ENCODE data around the gene CARD9.
"Not testable (repeated sequence)": the region's sequence is repeated elsewhere in the genome, so short reads cannot be mapped to it uniquely, and the experiment has no call there.

Gene CARD9, protein sequence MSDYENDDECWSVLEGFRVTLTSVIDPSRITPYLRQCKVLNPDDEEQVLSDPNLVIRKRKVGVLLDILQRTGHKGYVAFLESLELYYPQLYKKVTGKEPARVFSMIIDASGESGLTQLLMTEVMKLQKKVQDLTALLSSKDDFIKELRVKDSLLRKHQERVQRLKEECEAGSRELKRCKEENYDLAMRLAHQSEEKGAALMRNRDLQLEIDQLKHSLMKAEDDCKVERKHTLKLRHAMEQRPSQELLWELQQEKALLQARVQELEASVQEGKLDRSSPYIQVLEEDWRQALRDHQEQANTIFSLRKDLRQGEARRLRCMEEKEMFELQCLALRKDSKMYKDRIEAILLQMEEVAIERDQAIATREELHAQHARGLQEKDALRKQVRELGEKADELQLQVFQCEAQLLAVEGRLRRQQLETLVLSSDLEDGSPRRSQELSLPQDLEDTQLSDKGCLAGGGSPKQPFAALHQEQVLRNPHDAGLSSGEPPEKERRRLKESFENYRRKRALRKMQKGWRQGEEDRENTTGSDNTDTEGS

DNA sequence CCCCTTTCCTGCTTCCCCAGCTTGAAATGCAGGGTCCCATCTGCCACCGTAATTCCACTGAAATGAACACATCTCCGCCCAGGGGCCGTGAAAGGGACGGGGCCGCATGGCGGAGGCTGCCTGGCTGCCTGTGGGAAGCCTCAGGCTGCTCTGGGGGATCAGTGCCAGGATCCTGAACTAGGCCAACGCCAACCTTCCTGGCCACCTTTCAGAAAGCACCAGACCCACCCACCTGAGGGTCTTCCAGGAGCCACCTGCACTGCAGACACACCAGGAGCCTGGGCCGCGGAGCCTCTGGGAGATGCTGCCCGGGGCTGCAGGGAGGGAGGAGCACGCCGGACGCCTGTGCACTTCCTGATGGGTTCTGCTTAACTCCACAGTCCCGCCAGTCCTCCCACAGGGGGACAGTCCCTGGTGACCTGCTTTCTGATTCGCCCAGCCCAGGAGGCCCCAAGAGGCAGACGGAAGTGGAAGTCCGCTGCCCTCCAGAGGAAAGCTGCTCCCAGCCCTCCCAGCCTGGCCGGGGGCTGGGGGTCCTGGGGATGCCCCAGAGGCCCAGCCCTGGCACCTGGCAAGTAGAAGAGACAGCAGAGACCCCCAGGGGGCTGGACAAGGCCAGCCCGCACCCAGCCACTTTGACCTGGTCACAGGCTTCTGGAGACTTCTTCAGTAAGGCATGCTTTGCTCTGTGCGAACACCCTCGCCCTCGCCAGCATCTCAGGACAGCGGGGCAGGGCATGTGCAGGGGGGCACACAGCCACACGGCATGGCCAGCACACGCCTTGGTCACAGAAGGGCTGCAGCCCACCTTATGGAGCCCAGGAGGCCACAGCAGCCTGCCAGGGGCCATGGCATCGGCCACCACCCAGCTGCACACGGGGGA is at the start of gene CARD9:
TSS of gene CARD9 (minus strand) at position 370 of the 883 bp plus-strand sequence. CDS start 1,591 bp downstream, outside the sequence.
- no peak for DNase-seq

GRCh38 chr9:136422876-136423275 is 49.4 kb upstream of the CARD9 start:
- DNase-seq = no peak

GRCh38 chr9:136421791-136422190 is 48.3 kb upstream of the CARD9 start:
- DNase-seq = no peak

- no peak for DNase-seq
These were observed 45.6 kb upstream of the CARD9 start for GRCh38 chr9:136419092-136419420.

- DNase-seq = no peak
These were observed 45.0 kb upstream of the CARD9 start for GRCh38 chr9:136418182-136419091.

- no peak for DNase-seq
These were observed 43.4 kb upstream of the CARD9 start for GRCh38 chr9:136416914-136417313.

DNA sequence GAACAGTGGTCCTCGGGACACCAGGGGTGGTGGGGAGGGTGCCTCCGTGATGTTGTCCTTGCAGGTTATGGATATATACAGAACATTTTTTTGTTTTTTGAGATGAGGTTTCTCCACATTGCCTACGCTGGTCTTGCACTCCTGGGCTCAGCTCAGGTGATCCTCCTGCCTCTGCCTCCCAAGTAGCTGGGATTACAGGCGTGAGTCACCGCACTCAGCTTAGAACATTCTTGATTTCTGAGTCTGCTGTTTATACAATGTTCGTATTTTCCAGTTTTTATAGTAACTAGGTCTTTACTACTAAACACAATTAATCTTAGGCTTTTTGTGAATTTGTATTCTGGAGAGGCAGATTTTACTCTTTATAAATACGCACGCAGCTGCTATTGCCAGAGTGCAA is 43.0 kb upstream of the CARD9 start:
- no peak for DNase-seq

- DNase-seq = no peak
These were observed 39.5 kb upstream of the CARD9 start for GRCh38 chr9:136412962-136413361.

- DNase-seq = no peak
These were observed 37.9 kb upstream of the CARD9 start for GRCh38 chr9:136411378-136411777.

DNA sequence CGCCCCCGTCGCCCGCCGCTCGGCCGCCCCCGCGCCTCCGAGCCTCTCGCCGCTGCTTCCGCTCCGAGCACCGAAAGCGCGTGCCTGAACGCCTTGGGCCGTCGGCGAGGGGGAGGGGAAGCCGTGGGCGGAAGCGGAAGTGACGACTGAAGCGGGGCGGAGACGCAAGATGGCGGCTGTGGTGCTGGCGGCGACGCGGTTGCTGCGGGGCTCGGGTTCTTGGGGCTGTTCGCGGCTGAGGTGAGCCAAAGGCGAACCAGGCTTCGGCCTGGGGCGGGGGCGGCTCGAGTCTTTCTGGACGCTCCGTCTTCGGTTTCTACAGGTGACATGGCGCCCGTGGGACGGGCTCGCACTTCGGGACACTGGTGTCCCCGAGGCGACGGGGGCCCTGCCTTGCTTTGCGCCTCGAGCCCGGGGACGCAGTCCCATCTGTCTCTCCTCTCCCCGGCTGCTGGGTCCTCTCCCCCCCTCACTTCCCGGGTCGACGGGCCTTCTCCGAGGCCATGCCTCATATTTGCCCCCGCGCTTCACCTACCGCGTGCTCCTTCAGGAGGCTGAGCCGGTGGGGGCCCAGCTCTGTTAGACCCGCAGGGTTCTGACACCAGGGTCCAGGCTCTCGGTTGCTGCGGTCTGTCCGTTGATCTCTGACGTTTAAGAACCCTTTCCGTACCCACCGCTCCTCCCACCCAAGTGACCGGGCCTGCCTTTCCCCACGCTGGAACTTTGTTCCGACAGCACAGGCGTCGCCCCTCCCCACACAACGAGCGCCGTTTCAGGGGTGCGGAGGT is 37.2 kb upstream of the CARD9 start, which contains the start of the genes ENTR1 and PMPCA:
TSS of gene ENTR1 (minus strand) at position 115 of the 788 bp plus-strand sequence. CDS start 217 bp downstream, outside the sequence.
TSS of gene PMPCA (plus strand) at position 159 of the 788 bp plus-strand sequence. CDS start at position 170, 11 bp downstream.
- DNase-seq = peak; percentile 99

- peak; percentile 83 for DNase-seq
These were observed 36.3 kb upstream of the CARD9 start for GRCh38 chr9:136409557-136410455.

DNA sequence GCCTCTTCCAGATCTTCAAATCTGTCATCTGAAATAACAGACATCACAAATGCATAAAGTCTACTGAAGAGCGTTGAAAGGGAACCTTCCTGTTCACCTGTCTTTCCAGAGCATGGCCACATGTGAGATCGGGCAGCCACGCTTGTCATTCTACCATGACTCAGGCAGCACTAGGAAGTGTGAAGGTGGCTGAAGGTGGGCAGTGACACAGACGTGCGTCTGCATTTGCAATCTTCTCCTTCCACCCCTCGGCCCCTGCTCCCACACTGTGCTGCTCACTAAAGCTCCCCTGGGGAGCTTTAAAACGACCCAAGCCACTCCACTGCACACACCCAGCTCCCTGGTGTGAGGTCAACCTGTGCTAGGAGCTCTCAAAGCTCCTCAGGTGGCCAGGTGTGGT is 34.4 kb upstream of the CARD9 start:
- no peak for DNase-seq

DNA sequence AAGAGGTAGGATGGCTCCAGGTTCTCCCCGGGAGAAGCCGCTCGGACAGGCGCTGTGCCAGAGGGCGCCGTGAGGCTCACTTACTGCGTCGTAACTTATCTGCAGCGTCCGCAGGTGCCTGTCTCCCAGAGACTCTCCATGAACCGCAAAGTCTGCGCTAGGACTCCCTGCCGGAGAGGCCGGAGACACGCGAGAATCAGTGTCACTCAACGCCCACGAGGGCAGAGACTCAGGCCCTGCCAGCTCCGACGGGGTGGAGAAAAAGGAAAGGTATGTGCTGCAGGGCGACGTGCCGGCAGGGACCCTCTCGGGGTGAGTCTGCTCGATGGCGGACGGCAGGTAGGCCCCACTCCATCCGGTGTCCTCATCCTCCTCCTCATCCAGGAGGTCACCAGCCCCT is 33.6 kb upstream of the CARD9 start:
- DNase-seq = not testable (repeated sequence)

DNA sequence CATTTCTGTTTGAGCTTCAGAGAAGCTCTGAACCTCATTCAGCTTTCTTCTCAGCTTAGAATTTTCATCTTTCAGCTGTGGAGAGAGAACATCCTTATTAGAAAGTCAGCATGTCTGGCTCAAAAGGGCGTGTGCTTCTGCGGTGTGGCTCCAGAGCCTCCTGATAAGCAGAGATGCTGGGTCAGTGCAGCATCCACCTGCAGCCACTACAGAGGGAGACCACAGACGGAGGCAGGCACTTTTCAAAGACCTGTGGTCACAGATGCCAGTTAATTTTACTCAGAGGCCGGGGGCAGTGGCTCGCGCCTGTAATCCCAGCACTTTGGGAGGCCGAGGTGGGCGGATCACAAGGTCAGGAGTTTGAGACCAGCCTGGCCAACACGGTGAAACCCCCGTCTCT is 32.4 kb upstream of the CARD9 start:
- DNase-seq = not testable (repeated sequence)

- no peak for DNase-seq
These were observed 32.0 kb upstream of the CARD9 start for GRCh38 chr9:136405481-136405880.

- DNase-seq = peak; percentile 63
These were observed 31.3 kb upstream of the CARD9 start for GRCh38 chr9:136404801-136405136.

- DNase-seq = peak; percentile 77
These were observed 30.7 kb upstream of the CARD9 start for GRCh38 chr9:136403915-136404800.

DNA sequence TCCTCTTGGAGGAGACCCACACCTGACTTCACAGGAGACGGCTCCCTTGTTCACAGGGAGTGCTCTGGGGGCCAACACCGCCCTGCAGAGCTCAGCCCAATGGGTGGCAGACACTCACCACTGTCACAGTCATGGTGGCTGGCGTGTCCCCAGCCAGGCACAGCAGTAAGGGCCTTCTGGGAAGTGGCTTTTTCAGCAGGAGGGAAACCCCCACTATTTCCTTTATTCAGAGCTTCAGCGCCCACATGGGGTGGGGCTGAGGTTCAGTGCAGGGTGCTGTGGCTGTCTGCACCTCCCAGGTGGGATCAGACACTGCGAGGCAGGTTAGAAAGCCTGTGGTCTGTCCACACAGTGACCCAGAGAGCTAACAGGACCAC is 30.1 kb upstream of the CARD9 start:
- DNase-seq = peak; percentile 84

GRCh38 chr9:136402067-136402466 is 28.6 kb upstream of the CARD9 start:
- DNase-seq = no peak

Measured in activated CD8-positive, alpha-beta memory T cell treated with anti-CD3 and anti-CD28 coated beads for 24 hours (primary cell).